ENCODE data around the gene PRR11. TPM values are rescaled to one million over a fixed set of nuclear protein-coding genes. Genes with fewer than 3 reads are reported as not detected.

The PRR11 gene
- total RNA-seq, 1 experiment from 2014 or later: 48.5 TPM

DNA sequence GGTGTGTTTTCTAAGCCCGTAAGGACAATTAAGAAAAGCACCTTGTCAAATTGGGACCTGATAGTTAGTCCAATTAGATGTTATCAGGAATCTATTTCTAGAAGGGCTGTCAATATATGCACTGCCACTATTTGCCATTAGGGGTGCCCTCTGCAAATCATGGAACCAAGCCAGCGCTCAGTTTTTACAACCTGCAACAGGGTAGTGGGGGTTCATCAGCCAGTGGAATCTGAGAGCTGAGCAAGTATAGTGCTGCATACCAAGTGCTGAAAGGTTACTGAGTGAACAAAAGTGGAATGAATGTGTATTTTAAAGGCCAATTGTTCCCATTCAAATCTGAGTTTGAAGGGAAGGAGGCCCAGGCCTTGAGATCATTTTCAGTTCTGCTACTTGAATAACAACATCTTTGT lies 10.4 kb downstream of the PRR11 start:
- BruUV-seq (replicated peaks): no TSS peak
- peaks cover 11% of the 10 kb centered on the region for H3K4me1 Mint-ChIP-seq (ENCODE audit: insufficient read depth, unreplicated experiment)
- TF ChIP-seq, protein P1, sequence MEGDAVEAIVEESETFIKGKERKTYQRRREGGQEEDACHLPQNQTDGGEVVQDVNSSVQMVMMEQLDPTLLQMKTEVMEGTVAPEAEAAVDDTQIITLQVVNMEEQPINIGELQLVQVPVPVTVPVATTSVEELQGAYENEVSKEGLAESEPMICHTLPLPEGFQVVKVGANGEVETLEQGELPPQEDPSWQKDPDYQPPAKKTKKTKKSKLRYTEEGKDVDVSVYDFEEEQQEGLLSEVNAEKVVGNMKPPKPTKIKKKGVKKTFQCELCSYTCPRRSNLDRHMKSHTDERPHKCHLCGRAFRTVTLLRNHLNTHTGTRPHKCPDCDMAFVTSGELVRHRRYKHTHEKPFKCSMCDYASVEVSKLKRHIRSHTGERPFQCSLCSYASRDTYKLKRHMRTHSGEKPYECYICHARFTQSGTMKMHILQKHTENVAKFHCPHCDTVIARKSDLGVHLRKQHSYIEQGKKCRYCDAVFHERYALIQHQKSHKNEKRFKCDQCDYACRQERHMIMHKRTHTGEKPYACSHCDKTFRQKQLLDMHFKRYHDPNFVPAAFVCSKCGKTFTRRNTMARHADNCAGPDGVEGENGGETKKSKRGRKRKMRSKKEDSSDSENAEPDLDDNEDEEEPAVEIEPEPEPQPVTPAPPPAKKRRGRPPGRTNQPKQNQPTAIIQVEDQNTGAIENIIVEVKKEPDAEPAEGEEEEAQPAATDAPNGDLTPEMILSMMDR (IDR thresholded peaks at IDR 0.05; ENCODE audit: unreplicated experiment): peak; percentile 63
- peaks cover 6% of the 10 kb centered on the region for H3K36me3 Mint-ChIP-seq (ENCODE audit: insufficient read depth, unreplicated experiment)
- no peak overlapping the region for H3K27ac Mint-ChIP-seq (ENCODE audit: low read depth, unreplicated experiment)
- DNase-seq (ENCODE audit: unreplicated experiment): peak; percentile 60
- POLR2A ChIA-PET: interaction anchor here (0.7 to 2.1 kb wide), 4 partner anchors 9 to 45 kb away, joined by 3 to 10 read pairs (median 4); partner anchors contain the start of genes PRR11, SKA2 and SMG8
- H3K9me3 Mint-ChIP-seq (ENCODE audit: unreplicated experiment): no peaks in the 10 kb centered on the region
- H3K27me3 Mint-ChIP-seq (ENCODE audit: insufficient read depth, unreplicated experiment): no peaks in the 10 kb centered on the region
- intact Hi-C loops (cut with micrococcal nuclease): no loop called here
- CTCF ChIA-PET: interaction anchor here (0.8 kb wide), 2 partner anchors 10 to 393 kb away, joined by 3 read pairs; no protein-coding TSS in a partner anchor
- H3K4me3 Mint-ChIP-seq (ENCODE audit: unreplicated experiment): no peak overlapping the region

DNA sequence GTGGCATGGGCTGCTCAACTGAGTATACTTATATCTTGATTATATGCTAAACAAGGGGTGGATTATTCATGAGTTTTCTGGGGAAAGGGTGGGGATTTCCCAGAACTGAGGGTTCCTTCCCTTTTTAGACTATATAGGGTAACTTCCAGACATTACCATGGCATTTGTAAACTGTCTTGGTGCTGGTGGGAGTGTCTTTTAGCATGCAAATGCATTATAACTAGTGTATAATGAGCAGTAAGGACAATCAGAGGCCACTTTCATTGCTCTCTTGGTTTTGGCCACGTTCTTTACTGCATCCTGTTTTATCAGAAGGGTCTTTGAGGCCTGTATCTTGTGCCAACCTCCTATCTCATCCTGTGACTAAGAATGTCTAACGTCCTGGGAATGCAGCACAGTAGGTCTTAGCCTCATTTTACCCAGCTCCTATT lies 12.0 kb downstream of the PRR11 start:
- intact Hi-C loops (cut with micrococcal nuclease): no loop called here
- Mint-ChIP-seq H3K4me3 (ENCODE audit: unreplicated experiment) (no peak overlapping the region), H3K27me3 (ENCODE audit: insufficient read depth, unreplicated experiment) (no peaks in the 10 kb centered on the region), H3K4me1 (ENCODE audit: insufficient read depth, unreplicated experiment) (peaks cover 5% of the 10 kb centered on the region), H3K36me3 (ENCODE audit: insufficient read depth, unreplicated experiment) (peaks cover 7% of the 10 kb centered on the region), H3K27ac (ENCODE audit: low read depth, unreplicated experiment) (peak overlapping the region; percentile 49), H3K9me3 (ENCODE audit: unreplicated experiment) (no peaks in the 10 kb centered on the region)
- no TSS peak for BruUV-seq (replicated peaks)
- CTCF ChIA-PET: no interaction called here
- TF ChIP-seq, protein P1 (IDR thresholded peaks at IDR 0.05; ENCODE audit: unreplicated experiment): no peak
- POLR2A ChIA-PET: no interaction called here
- DNase-seq (ENCODE audit: unreplicated experiment): no peak

DNA sequence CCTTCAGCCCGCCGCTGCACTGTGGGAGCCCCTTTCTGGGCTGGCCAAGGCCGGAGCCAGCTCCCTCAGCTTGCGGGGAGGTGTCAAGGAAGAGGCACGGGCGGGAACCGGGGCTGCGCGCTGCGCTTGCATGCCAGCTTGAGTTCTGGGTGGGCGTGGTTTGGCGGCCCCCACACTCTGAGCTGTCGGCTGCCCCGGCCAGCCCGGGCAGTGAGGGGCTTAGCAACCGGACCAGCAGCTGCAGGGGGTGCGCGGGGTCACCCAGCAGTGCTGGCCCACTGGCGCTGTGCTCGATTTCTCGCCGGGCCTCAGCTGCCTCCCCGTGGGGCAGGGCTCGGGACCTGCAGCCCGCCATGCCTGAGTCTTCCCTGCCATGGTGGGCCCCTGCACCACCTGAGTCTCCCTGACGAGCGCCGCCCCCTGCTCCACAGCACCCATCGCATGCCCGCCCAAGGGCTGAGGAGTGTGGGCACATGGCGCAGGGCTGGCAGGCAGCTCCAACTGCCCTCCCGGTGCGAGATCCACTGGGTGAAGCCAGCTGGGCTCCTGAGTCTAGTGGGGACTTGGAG lies 17.0 kb downstream of the PRR11 start:
- no peak for DNase-seq (ENCODE audit: unreplicated experiment)

DNA sequence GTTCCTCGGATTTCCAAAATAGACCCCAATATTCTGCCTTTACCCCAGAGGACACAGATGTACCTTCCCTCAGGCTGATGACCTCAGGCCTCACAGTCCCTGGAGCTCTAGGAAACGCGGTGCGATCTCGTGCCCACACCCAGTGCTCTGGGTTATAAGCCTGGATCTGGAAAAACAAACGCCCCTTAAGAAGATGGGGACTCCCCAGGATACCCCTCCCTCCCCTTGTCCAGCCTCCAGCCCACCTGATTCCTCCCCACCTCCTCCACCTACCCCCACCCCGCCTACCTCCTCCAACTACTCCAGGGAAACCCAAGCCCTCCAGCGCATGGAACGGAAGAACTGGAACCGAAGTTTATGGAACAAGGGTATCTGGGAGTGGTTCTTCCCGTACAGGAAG lies 19.1 kb downstream of the PRR11 start:
- Mint-ChIP-seq H3K27ac (ENCODE audit: low read depth, unreplicated experiment) (no peak overlapping the region), H3K36me3 (ENCODE audit: insufficient read depth, unreplicated experiment) (peaks cover 20% of the 10 kb centered on the region), H3K9me3 (ENCODE audit: unreplicated experiment) (no peaks in the 10 kb centered on the region), H3K4me3 (ENCODE audit: unreplicated experiment) (no peak overlapping the region), H3K27me3 (ENCODE audit: insufficient read depth, unreplicated experiment) (no peaks in the 10 kb centered on the region), H3K4me1 (ENCODE audit: insufficient read depth, unreplicated experiment) (peaks cover 7% of the 10 kb centered on the region)
- CTCF ChIA-PET: no interaction called here
- DNase-seq (ENCODE audit: unreplicated experiment): no peak
- intact Hi-C loops (cut with micrococcal nuclease): no loop called here
- no TSS peak for BruUV-seq (replicated peaks)
- TF ChIP-seq, protein P1 (IDR thresholded peaks at IDR 0.05; ENCODE audit: unreplicated experiment): no peak
- POLR2A ChIA-PET: interaction anchor here (0.6 to 1.6 kb wide), 3 partner anchors 8 to 187 kb away, joined by 3 to 4 read pairs (median 4); no protein-coding TSS in a partner anchor

More for the DNA sequence above, 17.0 kb downstream of the PRR11 start:
- TF ChIP-seq, protein P1 (IDR thresholded peaks at IDR 0.05; ENCODE audit: unreplicated experiment): no peak
- Mint-ChIP-seq H3K27me3 (ENCODE audit: insufficient read depth, unreplicated experiment) (no peaks in the 10 kb centered on the region), H3K27ac (ENCODE audit: low read depth, unreplicated experiment) (no peak overlapping the region), H3K36me3 (ENCODE audit: insufficient read depth, unreplicated experiment) (peaks cover 20% of the 10 kb centered on the region), H3K9me3 (ENCODE audit: unreplicated experiment) (no peaks in the 10 kb centered on the region), H3K4me3 (ENCODE audit: unreplicated experiment) (no peak overlapping the region), H3K4me1 (ENCODE audit: insufficient read depth, unreplicated experiment) (peaks cover 10% of the 10 kb centered on the region)
- intact Hi-C loops (cut with micrococcal nuclease): no loop called here
- no TSS peak for BruUV-seq (replicated peaks)
- POLR2A ChIA-PET: no interaction called here
- CTCF ChIA-PET: interaction anchor here (0.6 kb wide), 1 partner anchor 387 kb away, joined by 3 read pairs; no protein-coding TSS in a partner anchor

Measured in MCF 10A (cell line).